CD4-positive, alpha-beta T cell treated with Interleukin-4 for 1 hour (primary cell): ENCODE results near the gene YJEFN3.

Experiments
- DNase-seq, 2 donors: peaks; one replicate each; pipeline ENCODE4 v3.0.0-alpha.2; 2020 to 2022

Gene YJEFN3

GRCh38 chr19:19524053-19524452, 4.7 kb upstream of the YJEFN3 start:
- DNase-seq: no peak

GRCh38 chr19:19525611-19526380, 2.9 kb upstream of the YJEFN3 start:
- no peak for DNase-seq

GRCh38 chr19:19526581-19527370, 1.9 kb upstream of the YJEFN3 start:
- DNase-seq: no peak

GRCh38 chr19:19527371-19527656, 1.4 kb upstream of the YJEFN3 start:
- DNase-seq: no peak

- no peak for DNase-seq
Measured at GRCh38 chr19:19527674-19528625, 761 bp upstream of the YJEFN3 start.

- no peak for DNase-seq
Measured at GRCh38 chr19:19529783-19530422, 1.2 kb downstream of the YJEFN3 start.

GRCh38 chr19:19530423-19530804, 1.7 kb downstream of the YJEFN3 start:
- DNase-seq: no peak

- no peak for DNase-seq
Measured at GRCh38 chr19:19530889-19531288, 2.2 kb downstream of the YJEFN3 start.

- peak; percentile 81 to 85 for DNase-seq
Measured at GRCh38 chr19:19531951-19532805, 3.5 kb downstream of the YJEFN3 start.

- DNase-seq: no peak
Measured at GRCh38 chr19:19532806-19533701, 4.3 kb downstream of the YJEFN3 start.

- no peak for DNase-seq
Measured at GRCh38 chr19:19533841-19534240, 5.1 kb downstream of the YJEFN3 start.

- DNase-seq: no peak
Measured at GRCh38 chr19:19534556-19535265, 6.0 kb downstream of the YJEFN3 start.

GRCh38 chr19:19535311-19536191, 6.8 kb downstream of the YJEFN3 start:
- DNase-seq: no peak

GRCh38 chr19:19537075-19538048, 8.7 kb downstream of the YJEFN3 start:
- peak in 1 of 2 donors; percentile 30 for DNase-seq

- peak; percentile 34 to 47 for DNase-seq
Measured at GRCh38 chr19:19538061-19538784, 9.5 kb downstream of the YJEFN3 start, which contains the start of gene CILP2. Gene CILP2, plus strand, starts transcription at chr19:19538265. Its CDS starts 85 bp downstream, at chr19:19538350.

GRCh38 chr19:19538785-19539166, 10.1 kb downstream of the YJEFN3 start:
- DNase-seq: no peak

GRCh38 chr19:19539698-19540063, 11.0 kb downstream of the YJEFN3 start:
- no peak for DNase-seq
